Right ventricle myocardium inferior (tissue), 1 donor: ENCODE results near the gene ACKR1. TPM values are rescaled to one million over a fixed set of nuclear protein-coding genes. Genes with fewer than 3 reads are reported as not detected.

Experiments used
- ATAC-seq: fragments of 200-7000 bp; cut with Tn5 transposase; one replicate; pipeline ENCODE4 v1.9.1; 2020; ENCODE audit warnings: mild to moderate bottlenecking, moderate library complexity
- DNase-seq: peaks from one replicate; pipeline ENCODE4 v3.0.0; 2021; ENCODE audit errors: missing footprints
- intact Hi-C: fragments of 100-400 bp; cut with DNase I; formaldehyde crosslinking; loops from one replicate; pipeline ENCODE4 v1.11.0; 2022
- total RNA-seq: library from RNA; stranded (reverse); fragmentation: NEBNext Ultra II Directional; extraction: Animal tissue kit (Norgen Biotek cat#: 25700); gene quantifications from one replicate; pipeline ENCODE4 v1.2.1, GENCODE V29; 2021
- donor health status: DM: no; HTN: yes; CAD: no; lungs with severe emphysema.

ACKR1 gene
- total RNA-seq, 1 donor from 2014 or later: 16.2 TPM

DNA sequence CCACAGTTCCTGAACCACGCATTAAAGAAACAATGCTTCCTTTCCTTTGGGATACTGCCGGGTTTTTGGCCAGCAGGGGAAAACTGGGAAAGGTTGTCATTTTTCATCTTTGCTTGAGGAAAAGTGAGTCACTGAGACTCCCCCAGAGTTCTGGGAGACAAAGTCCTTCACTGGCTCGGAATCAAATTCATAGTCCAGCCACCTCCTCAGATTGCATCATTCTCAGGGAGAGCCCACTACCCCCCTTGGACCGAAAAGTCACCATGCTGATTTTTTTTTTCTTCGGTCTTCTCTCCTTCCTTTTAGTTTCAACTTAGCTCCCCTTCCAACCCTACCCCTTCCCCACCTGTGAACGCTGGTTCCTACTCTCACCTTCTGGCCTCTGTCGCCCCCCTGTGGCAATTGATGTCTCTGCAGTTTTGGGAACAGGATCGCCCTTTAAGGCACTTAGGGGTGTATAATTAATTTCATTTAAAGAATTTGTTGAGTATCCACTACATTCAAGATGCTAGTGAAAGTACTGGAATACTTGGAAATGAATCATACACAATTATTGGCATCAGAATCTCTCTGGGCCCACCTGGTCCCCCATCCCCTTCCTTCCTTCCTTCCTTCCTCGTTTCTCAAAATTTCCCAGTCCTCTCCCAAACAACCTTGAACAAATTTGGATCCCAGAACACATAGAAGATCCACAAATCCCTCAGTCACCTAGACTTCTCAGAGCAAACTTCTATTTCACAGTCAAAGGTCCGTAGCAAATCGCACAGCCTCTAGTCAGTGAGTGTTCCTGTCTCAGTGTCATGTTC is 6.9 kb downstream of the ACKR1 start:
- no peak for ATAC-seq
- intact Hi-C loops: no loop called here
- no peak for DNase-seq

DNA sequence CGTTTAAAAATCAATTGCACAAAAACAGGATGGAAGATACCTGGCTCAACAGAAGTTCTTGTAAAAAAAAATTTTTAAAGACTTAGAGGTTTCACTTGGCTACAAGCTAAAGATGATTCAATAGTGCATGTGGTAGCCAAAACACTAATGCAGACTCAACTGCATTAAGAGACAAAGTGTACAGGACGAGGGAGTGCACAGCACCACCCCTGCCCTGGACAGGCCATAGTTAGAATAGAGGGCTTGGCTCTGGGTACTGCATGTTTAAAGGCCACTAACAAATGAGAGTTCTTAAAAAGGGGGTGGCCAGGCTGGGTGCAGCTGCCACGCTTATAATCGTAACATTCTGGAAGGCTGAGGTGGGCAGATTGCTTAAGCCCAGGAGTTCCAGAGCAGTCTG is 7.9 kb downstream of the ACKR1 start:
- ATAC-seq (no peak), DNase-seq (no peak)
- intact Hi-C loops: no loop called here

DNA sequence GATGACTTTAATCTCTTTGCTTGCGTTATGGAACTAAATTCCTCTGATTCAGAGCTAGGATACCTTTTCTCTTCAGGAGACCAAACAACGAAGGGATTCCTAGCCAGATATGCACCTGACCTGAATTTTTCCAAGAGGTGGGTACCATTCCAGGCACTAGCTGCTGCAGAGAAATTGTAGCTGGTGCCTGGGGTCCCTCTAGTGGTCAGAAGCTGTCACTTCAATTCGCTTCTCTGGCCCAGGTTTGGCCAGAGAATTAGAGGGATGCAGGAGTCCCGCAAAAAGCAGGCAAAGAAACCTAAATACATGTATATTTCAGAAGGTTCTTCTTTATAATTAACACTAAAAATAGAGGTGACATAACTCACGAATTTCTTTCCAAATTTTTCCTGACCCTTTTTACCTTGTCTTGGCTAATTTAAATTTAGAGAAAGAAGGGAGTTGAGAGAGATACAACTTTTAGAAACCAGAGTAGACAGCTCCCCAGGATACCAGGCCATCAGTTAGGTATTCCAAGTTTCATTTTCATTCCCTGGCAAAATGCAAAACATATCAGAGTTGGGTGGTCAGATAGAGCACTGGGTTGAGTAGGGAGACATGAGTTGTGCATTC is 9.6 kb downstream of the ACKR1 start:
- intact Hi-C loops: loop anchor here (2.0 kb wide), 1 partner anchor 53 kb away; no protein-coding TSS in a partner anchor
- DNase-seq: no peak
- ATAC-seq: no peak

DNA sequence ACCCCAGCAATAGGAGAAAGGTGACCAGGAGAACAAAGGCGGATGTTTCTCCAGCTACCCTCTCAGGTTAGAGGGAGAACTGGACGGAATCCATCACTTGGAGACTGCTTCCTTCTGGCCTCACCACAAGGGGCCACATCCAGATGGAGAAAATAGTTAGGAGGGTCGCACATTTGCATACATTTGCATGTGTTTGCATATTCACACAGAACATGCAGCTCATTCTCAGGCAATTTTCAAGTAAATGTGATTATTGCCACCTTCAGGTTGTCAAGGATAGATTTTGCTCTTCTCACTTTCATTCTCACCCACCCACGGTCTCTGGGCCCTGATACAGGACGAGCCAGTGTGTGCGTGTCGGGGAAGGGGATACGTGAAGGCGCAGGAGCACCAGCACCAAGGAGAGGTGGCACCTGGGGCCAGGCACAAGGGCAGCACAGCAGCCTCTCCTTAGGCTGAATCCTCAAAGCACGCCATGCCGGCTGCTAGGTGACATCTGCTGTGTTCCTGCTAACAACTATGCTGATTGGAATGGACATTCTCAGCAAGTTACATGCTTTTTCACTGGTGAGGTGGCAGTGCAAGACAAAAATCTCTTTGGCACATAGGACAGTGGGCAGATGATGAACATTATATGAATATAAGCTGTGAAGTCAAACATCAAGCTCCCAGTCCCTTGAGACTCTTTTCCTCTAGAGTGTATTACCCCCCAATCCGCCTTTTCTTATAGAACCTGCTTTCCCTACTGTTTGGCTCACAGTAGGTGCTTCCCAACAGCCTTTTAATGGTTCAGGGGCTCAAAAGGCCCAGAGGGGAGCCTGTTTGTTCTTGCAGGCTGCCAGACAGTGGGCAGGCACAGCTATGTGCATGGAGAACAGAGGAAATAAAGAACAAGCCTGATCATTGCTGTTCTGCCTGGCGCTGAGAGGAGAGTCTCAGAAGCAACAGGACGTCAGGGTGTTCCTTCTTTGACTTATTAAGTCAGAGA is 14.3 kb downstream of the ACKR1 start:
- DNase-seq (no peak), ATAC-seq (no peak)
- intact Hi-C loops: no loop called here

DNA sequence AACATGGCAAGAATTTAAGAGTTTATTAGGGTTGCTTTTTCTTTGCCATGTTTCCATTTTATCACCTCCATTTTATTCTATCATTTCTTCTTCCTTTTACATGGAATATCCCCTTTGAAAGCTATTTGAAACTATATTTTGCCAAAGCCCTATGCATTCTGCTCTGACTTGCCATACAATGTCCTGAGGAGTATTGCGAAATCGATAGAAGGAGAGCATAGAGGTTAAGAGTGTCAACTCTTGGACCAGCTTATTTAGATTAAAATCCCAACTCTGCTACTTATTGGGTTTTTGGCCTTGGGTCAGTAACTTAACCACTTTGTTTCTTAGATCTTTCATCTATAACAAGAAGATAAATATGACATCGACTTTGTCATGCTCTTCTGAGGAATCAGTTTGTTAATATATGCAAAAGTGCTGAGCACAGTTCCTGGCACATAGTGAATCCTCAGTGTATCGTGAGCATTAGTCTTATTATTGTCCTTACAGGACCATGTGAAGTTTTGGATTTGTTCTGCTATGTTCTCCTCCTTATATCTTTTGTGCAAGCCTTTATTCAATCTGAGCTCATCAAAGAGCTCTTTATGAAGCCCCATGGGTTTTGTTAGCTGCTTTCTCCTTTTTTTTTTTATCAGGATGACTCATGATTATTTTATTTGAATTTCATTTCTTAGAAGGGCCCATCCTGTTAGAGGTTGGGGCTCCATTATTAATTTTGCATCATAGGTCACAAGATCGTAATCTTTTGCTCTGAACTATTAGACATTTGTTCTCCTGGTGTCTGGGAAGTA is 17.6 kb downstream of the ACKR1 start:
- ATAC-seq: no peak
- no peak for DNase-seq
- intact Hi-C loops: no loop called here

DNA sequence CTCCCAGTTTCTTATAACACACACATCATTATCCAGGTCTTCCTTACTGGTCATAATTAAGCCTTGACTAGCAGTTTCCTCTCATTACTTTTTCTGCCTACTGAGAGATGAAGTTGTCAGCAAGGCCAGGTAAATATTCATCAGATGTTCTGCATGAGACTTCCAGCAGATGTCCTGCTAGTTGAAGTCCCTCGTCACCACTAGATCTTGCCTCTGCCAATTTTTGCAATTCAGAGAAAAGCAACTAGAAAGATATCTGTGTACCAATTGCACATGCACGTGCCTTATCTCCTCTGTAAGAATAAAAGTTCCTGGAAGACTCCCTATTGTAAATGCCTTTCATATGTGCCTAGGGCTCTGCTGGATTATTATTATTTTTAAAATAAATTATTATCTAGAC is 18.3 kb downstream of the ACKR1 start:
- DNase-seq: no peak
- intact Hi-C loops: no loop called here

DNA sequence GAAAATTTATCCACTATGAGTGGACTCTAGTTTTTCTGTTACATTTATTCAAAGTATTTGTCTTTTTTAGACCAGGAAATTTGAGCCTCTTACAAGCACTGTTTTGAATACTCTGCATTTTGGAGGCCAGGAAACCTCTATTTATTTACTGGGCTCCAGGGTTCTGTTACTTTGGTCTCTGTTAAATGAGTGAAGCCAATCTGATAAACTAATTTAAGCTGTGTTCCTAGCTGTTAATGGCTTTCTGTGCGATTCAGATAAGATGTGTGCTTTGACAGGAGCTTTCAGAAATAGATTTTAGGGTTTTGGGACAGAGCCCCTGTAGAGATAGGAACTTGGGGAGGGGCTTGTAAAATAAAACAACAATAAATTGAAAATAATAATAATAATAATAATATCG is 23.9 kb downstream of the ACKR1 start:
- no peak for DNase-seq
- intact Hi-C loops: no loop called here
- ATAC-seq: no peak

More for the DNA sequence above, 18.3 kb downstream of the ACKR1 start:
- ATAC-seq: no peak

DNA sequence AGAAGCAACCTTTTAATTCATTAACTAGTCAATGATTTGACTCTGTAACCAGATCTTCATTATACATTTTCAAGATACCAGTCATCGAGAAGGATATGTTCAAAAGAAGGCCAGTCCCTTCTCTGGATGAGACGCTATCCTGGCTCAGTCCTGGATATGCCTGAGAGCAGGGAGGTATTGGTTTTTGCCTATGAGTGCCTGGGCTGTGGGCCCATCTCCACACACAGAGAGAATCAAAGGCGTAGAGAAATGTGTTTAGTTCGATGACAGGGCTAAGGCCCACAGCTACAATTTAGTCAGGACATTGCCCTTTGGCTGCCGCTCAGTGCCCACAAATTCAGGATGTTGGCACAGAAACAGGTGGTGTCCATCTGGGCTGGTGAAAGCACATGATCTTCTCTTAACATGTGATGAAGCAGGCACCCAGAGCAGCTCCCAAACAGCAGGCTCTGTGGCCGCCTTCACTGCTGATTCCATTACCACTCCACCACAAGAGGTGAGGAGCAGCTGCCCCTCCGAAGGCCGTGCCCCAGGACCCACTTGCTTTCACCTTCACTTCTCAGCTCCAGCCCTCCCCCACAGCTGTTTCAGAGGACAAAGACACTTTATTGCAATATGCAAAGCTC is 24.7 kb downstream of the ACKR1 start:
- ATAC-seq: no peak
- intact Hi-C loops: no loop called here
- DNase-seq: no peak

DNA sequence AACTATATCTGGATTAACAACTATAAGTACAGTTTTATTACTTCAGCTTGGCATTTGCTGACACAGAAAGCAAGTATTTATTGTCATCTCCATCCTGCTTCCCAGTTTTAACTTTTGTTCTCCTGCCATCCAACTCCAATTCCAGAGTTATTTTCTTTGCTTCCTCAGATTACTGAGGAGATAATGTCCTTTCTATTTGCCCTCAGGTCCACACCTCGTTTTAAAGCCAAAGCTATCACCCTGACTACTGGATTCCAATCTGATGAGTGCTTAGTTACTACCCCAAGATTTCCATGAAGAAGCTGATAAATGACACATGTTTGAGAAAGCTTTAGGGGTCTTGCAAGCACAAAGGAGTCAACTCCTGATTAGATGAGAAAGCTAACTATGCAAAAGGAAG is 25.2 kb downstream of the ACKR1 start:
- DNase-seq (no peak), ATAC-seq (no peak)
- intact Hi-C loops: no loop called here

DNA sequence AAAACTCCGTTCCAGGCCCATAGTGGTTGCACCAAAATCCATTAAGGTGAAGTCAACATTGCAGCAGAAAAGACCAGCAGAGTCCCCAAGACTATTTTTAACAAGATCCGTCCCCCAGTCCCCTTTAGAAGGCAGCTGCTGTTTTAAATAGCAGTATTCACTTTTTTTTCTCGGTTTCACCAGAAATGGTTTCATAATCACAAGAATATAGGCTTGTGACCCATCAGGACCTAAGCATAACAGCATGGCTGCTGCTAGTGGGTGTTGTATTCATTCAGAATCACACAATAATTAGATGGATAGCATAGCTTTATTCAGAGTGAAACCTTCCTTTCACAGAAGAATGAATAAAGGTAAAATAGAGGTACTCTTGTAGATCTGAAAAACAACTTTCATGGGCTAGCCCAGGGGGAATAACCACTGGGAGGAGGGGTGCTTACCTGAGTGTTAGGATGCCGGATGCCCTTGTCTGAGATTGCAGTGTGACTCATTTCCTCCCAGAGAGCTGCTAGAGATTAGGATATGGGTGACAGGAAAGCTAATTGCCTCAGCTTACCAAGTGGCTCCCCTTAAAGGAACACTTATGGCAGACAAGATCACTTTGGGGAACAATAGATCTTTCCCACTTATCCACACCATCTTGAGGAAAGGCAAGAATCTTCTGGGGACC is 35.0 kb downstream of the ACKR1 start:
- ATAC-seq (no peak), DNase-seq (no peak)
- intact Hi-C loops: no loop called here

DNA sequence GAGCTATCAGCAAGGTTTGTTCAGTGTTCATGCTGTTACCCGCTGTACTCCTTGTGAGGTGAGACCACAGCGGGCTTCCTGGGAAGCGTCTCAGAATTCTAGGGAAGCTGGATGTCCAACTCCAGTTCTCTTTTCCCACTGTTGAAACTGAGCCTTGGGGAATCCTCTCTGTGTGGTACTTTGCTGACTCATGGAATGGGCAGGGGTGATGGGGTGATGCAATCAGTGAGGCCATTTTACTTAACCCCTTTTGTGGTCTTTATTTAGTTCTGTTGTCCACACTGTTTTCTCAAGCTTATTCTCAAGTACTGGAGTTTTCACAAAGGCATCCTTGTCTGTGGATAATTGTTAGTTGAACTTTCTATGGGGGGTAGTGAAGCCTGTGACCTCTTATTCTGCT is 42.6 kb downstream of the ACKR1 start:
- intact Hi-C loops: no loop called here
- ATAC-seq (no peak), DNase-seq (no peak)

DNA sequence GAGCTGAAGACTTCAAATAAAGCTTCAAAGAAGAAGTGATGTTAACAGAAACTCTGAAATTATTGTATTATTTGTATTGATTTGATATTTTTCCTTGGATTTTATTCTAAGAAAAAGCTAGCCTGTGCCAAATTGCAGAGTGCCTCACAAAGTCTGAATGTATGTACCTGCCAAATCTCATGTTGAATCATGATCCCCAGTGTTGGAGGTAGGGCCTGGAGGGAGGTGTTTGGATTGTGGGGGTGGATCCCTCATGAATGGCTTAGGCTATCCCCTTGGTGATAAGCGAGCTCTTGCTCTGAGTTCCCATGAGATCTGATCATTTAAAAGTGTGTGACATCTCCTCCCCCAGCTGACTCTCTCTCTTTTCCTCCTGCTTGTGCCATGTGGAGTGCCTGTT is 43.6 kb downstream of the ACKR1 start:
- no peak for DNase-seq
- no peak for ATAC-seq
- intact Hi-C loops: no loop called here

DNA sequence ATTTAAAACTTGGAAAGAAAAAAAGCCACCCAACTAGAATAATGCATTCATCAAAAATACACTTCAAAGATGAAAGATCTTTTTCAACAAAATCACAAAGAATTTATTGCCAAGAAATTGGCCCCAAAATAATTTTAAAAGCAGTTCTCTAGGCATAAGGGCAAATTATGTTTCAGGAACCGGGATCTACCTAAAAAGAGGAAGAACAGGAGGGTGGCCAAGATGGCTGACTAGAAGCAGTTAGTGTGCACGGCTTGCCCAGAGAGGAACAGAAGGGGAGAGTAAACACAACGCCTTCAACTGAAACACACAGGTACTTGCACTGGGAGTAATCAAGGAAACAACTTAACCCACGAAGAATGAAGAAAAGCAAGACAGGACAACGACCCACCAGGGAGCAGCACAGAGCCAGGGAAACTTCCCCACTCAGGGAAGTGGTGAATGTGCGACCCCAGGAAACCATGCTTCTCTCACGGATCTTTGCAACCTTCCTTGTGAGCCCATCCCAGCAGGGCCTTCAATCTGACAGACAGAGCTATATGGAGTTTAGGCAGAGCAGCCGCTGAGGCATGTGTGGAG is 46.1 kb downstream of the ACKR1 start:
- ATAC-seq (no peak), DNase-seq (peak; percentile 25)
- intact Hi-C loops: no loop called here

Other genes with a start within 250 kb of the ACKR1 start
- gene IFI16, start 195.0 kb upstream of the ACKR1 start, total RNA-seq: 30.1 TPM
- 0.51 TPM for gene AIM2, start 128.1 kb upstream of the ACKR1 start, total RNA-seq
- gene CADM3, start 33.3 kb upstream of the ACKR1 start, total RNA-seq: 6.4 TPM
- 1.0 TPM for gene FCER1A, start 97.5 kb downstream of the ACKR1 start, total RNA-seq
- gene OR10J4, start 227.3 kb downstream of the ACKR1 start, total RNA-seq: not detected
- not detected for gene OR10J1, start 234.8 kb downstream of the ACKR1 start, total RNA-seq